ENCODE measurements around the gene AKR1C8.

DNA sequence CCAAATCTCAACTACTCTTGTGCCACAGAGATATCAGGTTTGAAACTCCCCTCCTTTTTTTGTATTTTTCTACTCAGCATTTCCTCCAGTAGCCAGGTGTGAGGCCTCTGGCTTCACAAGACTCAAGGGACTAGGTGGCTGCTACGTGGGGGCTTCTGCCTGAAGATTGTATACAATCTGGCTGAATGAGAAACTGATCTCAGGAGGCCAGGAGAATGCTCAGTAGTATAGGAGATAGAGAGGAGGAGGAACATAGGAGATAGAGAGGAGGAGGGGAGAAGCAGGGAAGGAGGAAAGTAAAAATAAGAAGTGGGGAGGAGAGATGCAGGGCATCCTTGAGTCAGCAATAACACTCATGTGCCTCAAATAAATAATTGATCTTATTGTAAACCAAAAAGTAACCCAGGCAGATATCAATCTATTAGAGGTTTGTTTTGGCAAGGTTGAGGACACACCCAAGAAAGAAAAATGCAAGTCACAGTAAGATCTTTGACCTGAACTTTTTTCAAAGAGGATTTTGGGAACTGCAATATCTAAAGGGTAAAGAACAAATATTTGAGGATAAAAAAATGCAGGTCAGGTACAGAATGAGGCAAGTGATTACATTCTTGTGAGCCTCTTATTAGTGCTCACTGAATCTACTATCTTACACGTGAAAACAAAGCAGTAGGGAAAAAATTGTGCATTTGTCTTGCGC, 36.8 kb downstream of the AKR1C8 start:
- TF ChIP-seq, protein P1, sequence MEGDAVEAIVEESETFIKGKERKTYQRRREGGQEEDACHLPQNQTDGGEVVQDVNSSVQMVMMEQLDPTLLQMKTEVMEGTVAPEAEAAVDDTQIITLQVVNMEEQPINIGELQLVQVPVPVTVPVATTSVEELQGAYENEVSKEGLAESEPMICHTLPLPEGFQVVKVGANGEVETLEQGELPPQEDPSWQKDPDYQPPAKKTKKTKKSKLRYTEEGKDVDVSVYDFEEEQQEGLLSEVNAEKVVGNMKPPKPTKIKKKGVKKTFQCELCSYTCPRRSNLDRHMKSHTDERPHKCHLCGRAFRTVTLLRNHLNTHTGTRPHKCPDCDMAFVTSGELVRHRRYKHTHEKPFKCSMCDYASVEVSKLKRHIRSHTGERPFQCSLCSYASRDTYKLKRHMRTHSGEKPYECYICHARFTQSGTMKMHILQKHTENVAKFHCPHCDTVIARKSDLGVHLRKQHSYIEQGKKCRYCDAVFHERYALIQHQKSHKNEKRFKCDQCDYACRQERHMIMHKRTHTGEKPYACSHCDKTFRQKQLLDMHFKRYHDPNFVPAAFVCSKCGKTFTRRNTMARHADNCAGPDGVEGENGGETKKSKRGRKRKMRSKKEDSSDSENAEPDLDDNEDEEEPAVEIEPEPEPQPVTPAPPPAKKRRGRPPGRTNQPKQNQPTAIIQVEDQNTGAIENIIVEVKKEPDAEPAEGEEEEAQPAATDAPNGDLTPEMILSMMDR (IDR thresholded peaks at IDR 0.05): no peak
- TF ChIP-seq POLR2AphosphoS5 (IDR thresholded peaks at IDR 0.05) (no peak), POLR2A (IDR thresholded peaks at IDR 0.05) (no peak)
